Natural killer cell (primary cell): ENCODE measurements around the gene HOMEZ. TPM values are rescaled to one million over a fixed set of nuclear protein-coding genes. Genes with fewer than 3 reads are reported as not detected.

ENCODE experiments used
- ATAC-seq, 3 donors: fragments of 150-1000 bp in 2 of 3; fragments of 200-7000 bp in 1 of 3; cut with Tn5 transposase; 1 replicate in 1 of 3; 2 replicates in 2 of 3; pipeline ENCODE4 v1.10.0; 2021; ENCODE audit warnings: mild to moderate bottlenecking in 2 of 3, moderate library complexity in 2 of 3
- DNase-seq, 2 donors: peaks; one replicate each; pipeline versions ENCODE4 v3.0.0 to v3.0.0-alpha.2; 2013 to 2021; ENCODE audit warnings: mixed read lengths in 1 of 2
- H3K27ac ChIP-seq: one replicate; pipeline ENCODE4 v1.5.1; 2013; ENCODE audit warnings: mild to moderate bottlenecking, low read length
- H3K27me3 ChIP-seq: one replicate; pipeline ENCODE4 v1.6.1; 2013; ENCODE audit warnings: low read length; ENCODE audit not compliant: control insufficient read depth, insufficient read depth
- H3K36me3 ChIP-seq: one replicate; pipeline ENCODE4 v1.6.1; 2013; ENCODE audit warnings: low read length; ENCODE audit not compliant: control insufficient read depth, insufficient read depth
- H3K4me1 ChIP-seq: one replicate; pipeline ENCODE4 v1.6.1; 2013; ENCODE audit warnings: low read length; ENCODE audit not compliant: control insufficient read depth, insufficient read depth
- H3K4me3 ChIP-seq: one replicate; pipeline ENCODE4 v1.5.1; 2013; ENCODE audit warnings: low read length
- H3K9me3 ChIP-seq: one replicate; pipeline ENCODE4 v1.6.1; 2013; ENCODE audit warnings: low read length; ENCODE audit not compliant: control insufficient read depth, insufficient read depth
- H3K27ac Mint-ChIP-seq, 2 donors: one replicate each; pipeline ENCODE4 v1.8.0; 2022; ENCODE audit warnings: mild to moderate bottlenecking in 2 of 2, mixed read lengths in 2 of 2, moderate library complexity in 1 of 2
- H3K27me3 Mint-ChIP-seq, 2 donors: one replicate each; pipeline ENCODE4 v1.8.0; 2022; ENCODE audit warnings: low read depth in 2 of 2, mixed read lengths in 2 of 2
- H3K36me3 Mint-ChIP-seq: one replicate; pipeline ENCODE4 v1.8.0; 2022; ENCODE audit warnings: mixed read lengths
- H3K4me1 Mint-ChIP-seq, 2 donors: one replicate each; pipeline ENCODE4 v1.8.0; 2022; ENCODE audit warnings: mixed read lengths in 2 of 2
- H3K4me3 Mint-ChIP-seq: one replicate; pipeline ENCODE4 v1.8.0; 2022; ENCODE audit warnings: mild to moderate bottlenecking, moderate library complexity, mixed read lengths
- H3K9me3 Mint-ChIP-seq, 2 donors: one replicate each; pipeline ENCODE4 v1.8.0; 2022; ENCODE audit warnings: mixed read lengths in 2 of 2
- WGBS: methylation state at CpG from one replicate; pipeline ENCODE4 v1.1.7; 2013; ENCODE audit warnings: missing lambda C conversion rate; ENCODE audit not compliant: insufficient coverage; 5-methylcytosine and 5-hydroxymethylcytosine counted together
- intact Hi-C: fragments of 100-400 bp; cut with micrococcal nuclease; formaldehyde crosslinking; loops from one replicate; pipeline ENCODE4 v1.14.2; 2022
- total RNA-seq, 4 donors: library from RNA; stranded (reverse); fragments of 120-200 nt in 1 of 4; gene quantifications; one replicate each; pipeline versions ENCODE4 v1.2.3 to v1.2.4, GENCODE V29; 2013 to 2022
- TF ChIP-seq, protein P1 (sequence below): fragments of 200-600 bp; IDR thresholded peaks from one replicate; pipeline ENCODE4 v1.8.0; 2022; ENCODE audit warnings: antibody characterized with exemption

The HOMEZ gene
- total RNA-seq, 3 donors from 2014 or later (not counting 1 experiment from before 2014, with no cell fraction given), result 5.1 to 10.1 (median 7.0) TPM

DNA sequence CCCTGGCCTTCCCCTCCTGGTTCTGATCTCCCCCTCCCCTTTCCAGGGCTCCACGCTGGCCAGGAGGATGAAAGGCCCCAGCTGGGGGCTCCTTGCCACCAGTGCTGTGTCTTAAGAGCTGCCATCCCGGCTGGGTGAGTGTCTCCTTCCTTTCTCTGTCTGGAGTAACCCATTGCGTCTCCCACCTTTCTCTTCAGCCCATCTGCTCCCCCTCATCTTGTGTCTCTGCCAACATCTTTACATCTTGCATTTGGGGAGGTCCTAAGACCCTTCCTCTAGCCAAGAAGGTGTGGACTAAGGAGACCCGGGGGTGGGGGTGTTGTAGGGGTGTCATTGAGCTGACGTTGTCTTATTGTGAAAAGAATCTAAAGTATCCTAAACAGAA, 21.2 kb upstream of the HOMEZ start:
- no peaks in the 10 kb centered on the region for H3K27me3 Mint-ChIP-seq
- no peaks in the 10 kb centered on the region for H3K9me3 ChIP-seq
- H3K9me3 Mint-ChIP-seq, result no peaks in the 10 kb centered on the region
- peak overlapping the region; percentile 49 for H3K4me3 ChIP-seq
- no peaks in the 10 kb centered on the region for H3K36me3 ChIP-seq
- peak overlapping the region; percentile 82 for H3K27ac ChIP-seq
- H3K4me1 ChIP-seq, result peaks cover 35% of the 10 kb centered on the region
- H3K27me3 ChIP-seq, result no peaks in the 10 kb centered on the region
- H3K27ac Mint-ChIP-seq, result peak overlapping the region; percentile 91 to 94
- TF ChIP-seq, protein P1, sequence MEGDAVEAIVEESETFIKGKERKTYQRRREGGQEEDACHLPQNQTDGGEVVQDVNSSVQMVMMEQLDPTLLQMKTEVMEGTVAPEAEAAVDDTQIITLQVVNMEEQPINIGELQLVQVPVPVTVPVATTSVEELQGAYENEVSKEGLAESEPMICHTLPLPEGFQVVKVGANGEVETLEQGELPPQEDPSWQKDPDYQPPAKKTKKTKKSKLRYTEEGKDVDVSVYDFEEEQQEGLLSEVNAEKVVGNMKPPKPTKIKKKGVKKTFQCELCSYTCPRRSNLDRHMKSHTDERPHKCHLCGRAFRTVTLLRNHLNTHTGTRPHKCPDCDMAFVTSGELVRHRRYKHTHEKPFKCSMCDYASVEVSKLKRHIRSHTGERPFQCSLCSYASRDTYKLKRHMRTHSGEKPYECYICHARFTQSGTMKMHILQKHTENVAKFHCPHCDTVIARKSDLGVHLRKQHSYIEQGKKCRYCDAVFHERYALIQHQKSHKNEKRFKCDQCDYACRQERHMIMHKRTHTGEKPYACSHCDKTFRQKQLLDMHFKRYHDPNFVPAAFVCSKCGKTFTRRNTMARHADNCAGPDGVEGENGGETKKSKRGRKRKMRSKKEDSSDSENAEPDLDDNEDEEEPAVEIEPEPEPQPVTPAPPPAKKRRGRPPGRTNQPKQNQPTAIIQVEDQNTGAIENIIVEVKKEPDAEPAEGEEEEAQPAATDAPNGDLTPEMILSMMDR, result no peak
- 33% methylated on average over 3 of the region's 5 CpGs for WGBS
- H3K36me3 Mint-ChIP-seq, result no peaks in the 10 kb centered on the region
- intact Hi-C loops, result loop anchor here (10.0 kb wide), 1 partner anchor 212 kb away; the partner anchor contains the start of genes ACIN1 and C14orf119
- H3K4me1 Mint-ChIP-seq, result peaks cover 21 to 47% of the 10 kb centered on the region in 2 donors
- DNase-seq (no peak), ATAC-seq (no peak)
- peak overlapping the region; percentile 90 for H3K4me3 Mint-ChIP-seq

DNA sequence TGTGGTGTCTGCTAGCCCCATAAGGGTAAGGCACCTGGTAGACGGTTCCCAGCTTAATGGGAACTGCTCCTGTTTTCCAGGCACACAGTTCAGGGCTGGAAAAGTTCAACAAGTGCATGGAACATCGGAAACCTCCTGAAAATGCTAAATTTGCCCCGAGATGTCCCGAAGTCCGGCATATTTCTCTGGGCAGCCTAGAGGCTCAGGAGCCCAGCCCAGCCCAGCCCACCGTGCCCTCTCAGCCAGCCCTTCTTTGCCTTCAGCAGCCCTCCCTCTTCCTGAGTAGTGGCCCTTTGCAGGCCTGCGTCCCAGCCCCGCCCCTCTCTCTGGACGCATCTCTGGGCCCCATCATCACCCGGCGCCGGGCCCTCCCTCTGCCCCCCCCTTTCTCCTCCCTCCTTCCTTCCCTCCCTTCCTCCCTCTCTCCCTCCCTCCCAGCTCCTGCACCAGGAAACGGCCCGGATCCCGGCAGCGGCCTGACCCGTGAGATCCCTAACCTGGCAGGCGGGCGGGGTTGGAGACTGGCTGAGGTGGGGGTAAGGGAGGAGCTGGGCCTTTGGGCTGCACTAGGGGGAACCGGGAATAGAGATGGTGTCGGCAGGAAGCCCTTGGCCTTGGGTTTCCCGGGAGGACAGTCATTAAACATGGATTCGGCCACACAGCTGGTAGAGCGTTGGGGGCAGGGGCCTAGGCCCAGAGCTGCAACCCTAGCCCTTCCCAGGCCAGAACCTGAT, 20.6 kb upstream of the HOMEZ start, which contains the start of gene BCL2L2:
Gene BCL2L2, plus strand, starts transcription at position 422 of the 734 bp plus-strand sequence. CDS start 935 bp downstream, outside the sequence.
- intact Hi-C loops, result loop anchor here (10.0 kb wide), 1 partner anchor 212 kb away; the partner anchor contains the start of genes ACIN1 and C14orf119
- peaks cover 21 to 50% of the 10 kb centered on the region in 2 donors for H3K4me1 Mint-ChIP-seq
- H3K27me3 Mint-ChIP-seq, result no peaks in the 10 kb centered on the region
- peak within 1 kb of the TSS; percentile 49 for H3K4me3 ChIP-seq
- H3K27me3 ChIP-seq, result no peaks in the 10 kb centered on the region
- TF ChIP-seq, protein P1, result no peak
- DNase-seq (peak in 1 of 2 donors; percentile 57), ATAC-seq (peak; percentile 29 to 46 (median 35))
- peak within 1 kb of the TSS; percentile 82 for H3K27ac ChIP-seq
- no peaks in the 10 kb centered on the region for H3K9me3 ChIP-seq
- no peaks in the 10 kb centered on the region for H3K36me3 ChIP-seq
- no peaks in the 10 kb centered on the region for H3K9me3 Mint-ChIP-seq
- H3K4me1 ChIP-seq, result peaks cover 35% of the 10 kb centered on the region
- H3K4me3 Mint-ChIP-seq, result peak within 1 kb of the TSS; percentile 90
- 6% methylated on average over 24 of the region's 24 CpGs for WGBS
- H3K36me3 Mint-ChIP-seq, result no peaks in the 10 kb centered on the region
- H3K27ac Mint-ChIP-seq, result peak within 1 kb of the TSS; percentile 91 to 94

DNA sequence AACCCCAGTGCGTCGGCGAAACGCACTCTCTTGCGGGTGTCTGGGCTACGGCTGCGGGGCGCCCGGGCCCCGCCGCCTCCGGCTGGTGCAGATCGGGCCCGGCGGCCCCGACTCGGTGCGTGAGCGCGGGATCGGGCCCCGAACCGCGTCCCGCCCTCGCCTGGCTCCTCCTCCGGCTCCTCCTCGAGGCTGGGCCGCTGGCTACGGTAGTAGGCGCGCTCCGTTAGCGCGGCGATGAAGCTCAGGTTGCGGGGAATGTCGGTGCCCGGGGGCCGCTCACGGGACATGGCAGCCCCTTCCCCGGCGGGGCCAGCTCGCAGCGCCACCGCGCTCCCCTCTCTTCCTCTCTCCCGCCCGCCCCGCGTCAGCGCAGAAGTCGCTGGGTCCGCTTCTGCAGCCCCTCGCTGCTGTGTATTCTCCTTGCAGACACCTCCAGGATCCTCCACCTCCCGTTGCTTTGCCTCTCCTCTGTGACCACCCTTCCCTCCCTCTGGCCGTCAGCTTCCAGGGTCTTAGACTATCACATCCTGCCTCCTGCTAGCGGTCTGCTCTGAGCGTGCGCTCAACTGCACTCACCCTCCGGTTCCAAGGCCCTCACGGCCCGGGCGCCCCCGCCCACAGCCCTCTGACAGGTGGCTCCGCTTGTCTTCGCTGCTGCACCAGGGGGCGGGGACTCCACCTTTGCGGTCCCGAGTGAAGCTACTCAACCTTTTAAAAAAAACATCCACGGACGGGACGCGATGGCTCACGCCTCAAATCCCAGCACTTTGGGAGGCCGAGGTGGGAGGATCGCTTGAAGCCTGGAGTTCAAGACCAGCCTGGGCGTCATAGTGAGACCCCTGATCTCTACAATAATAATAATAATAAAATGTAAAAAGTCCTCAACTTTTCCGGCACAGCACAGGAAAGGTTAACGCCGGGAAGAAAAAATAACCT, 16.6 kb upstream of the HOMEZ start, which contains the start of gene PPP1R3E:
Gene PPP1R3E, minus strand, starts transcription at position 570 of the 936 bp plus-strand sequence. Its CDS starts 283 bp downstream, at position 287.
- H3K27me3 ChIP-seq, result no peaks in the 10 kb centered on the region
- 2% methylated on average over 79 of the region's 81 CpGs for whole genome bisulfite sequencing
- intact Hi-C loops, result loop anchor here (10.0 kb wide), 1 partner anchor 208 kb away; the partner anchor contains the start of genes ACIN1 and C14orf119
- peak within 1 kb of the TSS; percentile 93 for H3K27ac ChIP-seq
- H3K36me3 ChIP-seq, result peaks cover 3% of the 10 kb centered on the region
- peak within 1 kb of the TSS; percentile 64 for H3K4me3 ChIP-seq
- Mint-ChIP-seq H3K9me3 (no peaks in the 10 kb centered on the region), H3K4me3 (peak within 1 kb of the TSS; percentile 92), H3K4me1 (peaks cover 27 to 52% of the 10 kb centered on the region in 2 donors), H3K27me3 (no peaks in the 10 kb centered on the region), H3K36me3 (no peaks in the 10 kb centered on the region), H3K27ac (peak within 1 kb of the TSS; percentile 92 to 99)
- ATAC-seq (peak; percentile 30 to 41 (median 32)), DNase-seq (peak; percentile 64 to 92)
- no peaks in the 10 kb centered on the region for H3K9me3 ChIP-seq
- TF ChIP-seq, protein P1, result no peak
- H3K4me1 ChIP-seq, result peaks cover 41% of the 10 kb centered on the region
